CD4-positive, alpha-beta memory T cell (primary cell): Measurements from ENCODE around the gene OGFOD3. TPM values are rescaled to one million over a fixed set of nuclear protein-coding genes. Genes with fewer than 3 reads are reported as not detected.

Source experiments
- CTCF ChIA-PET: fragments of 350-600 bp; sonication (Branson Sonifier 250); formaldehyde crosslinking; loops from one replicate; lab custom pipeline; 2021; ENCODE audit warnings: inconsistent platforms; ENCODE audit not compliant: partially characterized antibody; lab: Charles Lee
- POLR2A ChIA-PET: fragments of 350-600 bp; sonication (Branson Sonifier 250); formaldehyde crosslinking; loops from one replicate; lab custom pipeline; 2021; ENCODE audit not compliant: partially characterized antibody; lab: Charles Lee
- DNase-seq, 5 donors: peaks; one replicate each; pipeline versions ENCODE4 v3.0.0 to v3.0.0-alpha.2; 2020 to 2022; ENCODE audit warnings: mixed read lengths in 1 of 5
- H3K27ac ChIP-seq: one replicate; pipeline ENCODE4 v1.7.0; 2013; ENCODE audit warnings: low read depth, low read length
- H3K27me3 ChIP-seq: 2 replicates; pipeline ENCODE4 v1.7.0; 2013; ENCODE audit warnings: mild to moderate bottlenecking, low read length, moderate library complexity; ENCODE audit not compliant: insufficient read depth
- H3K36me3 ChIP-seq: 2 replicates; pipeline ENCODE4 v1.7.0; 2013; ENCODE audit warnings: mild to moderate bottlenecking, low read length, moderate library complexity; ENCODE audit not compliant: insufficient read depth
- H3K4me1 ChIP-seq: 2 replicates; pipeline ENCODE4 v1.7.0; 2013; ENCODE audit warnings: mild to moderate bottlenecking, low read length, moderate library complexity; ENCODE audit not compliant: insufficient read depth
- H3K4me3 ChIP-seq, 2 donors: one replicate each; pipeline ENCODE4 v1.7.0; 2013; ENCODE audit warnings: low read length in 2 of 2, mild to moderate bottlenecking in 1 of 2
- H3K9me3 ChIP-seq, 2 donors: one replicate each; pipeline ENCODE4 v1.7.0; 2013; ENCODE audit warnings: low read length in 2 of 2, control low read depth in 1 of 2; ENCODE audit not compliant: control insufficient read depth in 1 of 2
- H3K27ac Mint-ChIP-seq, 7 donors: one replicate each; pipeline ENCODE4 v1.8.0; 2020 to 2021; ENCODE audit warnings: mixed read lengths in 7 of 7, mild to moderate bottlenecking in 6 of 7, inconsistent platforms in 3 of 7, moderate library complexity in 3 of 7
- H3K27me3 Mint-ChIP-seq, 2 donors: one replicate each; pipeline ENCODE4 v1.8.0; 2020 to 2021; ENCODE audit warnings: mixed read lengths in 2 of 2
- H3K36me3 Mint-ChIP-seq, 2 donors: one replicate each; pipeline ENCODE4 v1.8.0; 2020 to 2021; ENCODE audit warnings: mixed read lengths in 2 of 2, inconsistent platforms in 1 of 2, mild to moderate bottlenecking in 1 of 2
- H3K4me1 Mint-ChIP-seq, 4 donors: one replicate each; pipeline ENCODE4 v1.8.0; 2020 to 2021; ENCODE audit warnings: mixed read lengths in 4 of 4, mild to moderate bottlenecking in 1 of 4
- H3K4me3 Mint-ChIP-seq, 8 donors: one replicate each; pipeline ENCODE4 v1.8.0; 2020 to 2021; ENCODE audit warnings: mixed read lengths in 8 of 8, mild to moderate bottlenecking in 7 of 8, moderate library complexity in 6 of 8, inconsistent platforms in 3 of 8
- H3K9me3 Mint-ChIP-seq, 8 donors: one replicate each; pipeline ENCODE4 v1.8.0; 2020 to 2021; ENCODE audit warnings: mixed read lengths in 8 of 8, mild to moderate bottlenecking in 5 of 8, inconsistent platforms in 3 of 8, moderate library complexity in 1 of 8
- intact Hi-C: fragments of 100-400 bp; cut with micrococcal nuclease; formaldehyde crosslinking; loops from one replicate; pipeline ENCODE4 v1.15.1; 2023
- polyA plus RNA-seq, 2 donors: library from polyadenylated mRNA; unstranded; fragments of 300-500 nt; fragmentation: Illumina TruSeq; gene quantifications; one replicate each; pipeline ENCODE4 v1.2.3, GENCODE V29; 2021
- total RNA-seq, 2 experiments: library from RNA; stranded (reverse); gene quantifications; one replicate each; pipeline ENCODE4 v1.2.3, GENCODE V29; 2021

OGFOD3 gene
- total and polyA plus RNA-seq, 4 experiments from 2014 or later, result 23.4 to 36.1 (median 29.5) TPM

DNA sequence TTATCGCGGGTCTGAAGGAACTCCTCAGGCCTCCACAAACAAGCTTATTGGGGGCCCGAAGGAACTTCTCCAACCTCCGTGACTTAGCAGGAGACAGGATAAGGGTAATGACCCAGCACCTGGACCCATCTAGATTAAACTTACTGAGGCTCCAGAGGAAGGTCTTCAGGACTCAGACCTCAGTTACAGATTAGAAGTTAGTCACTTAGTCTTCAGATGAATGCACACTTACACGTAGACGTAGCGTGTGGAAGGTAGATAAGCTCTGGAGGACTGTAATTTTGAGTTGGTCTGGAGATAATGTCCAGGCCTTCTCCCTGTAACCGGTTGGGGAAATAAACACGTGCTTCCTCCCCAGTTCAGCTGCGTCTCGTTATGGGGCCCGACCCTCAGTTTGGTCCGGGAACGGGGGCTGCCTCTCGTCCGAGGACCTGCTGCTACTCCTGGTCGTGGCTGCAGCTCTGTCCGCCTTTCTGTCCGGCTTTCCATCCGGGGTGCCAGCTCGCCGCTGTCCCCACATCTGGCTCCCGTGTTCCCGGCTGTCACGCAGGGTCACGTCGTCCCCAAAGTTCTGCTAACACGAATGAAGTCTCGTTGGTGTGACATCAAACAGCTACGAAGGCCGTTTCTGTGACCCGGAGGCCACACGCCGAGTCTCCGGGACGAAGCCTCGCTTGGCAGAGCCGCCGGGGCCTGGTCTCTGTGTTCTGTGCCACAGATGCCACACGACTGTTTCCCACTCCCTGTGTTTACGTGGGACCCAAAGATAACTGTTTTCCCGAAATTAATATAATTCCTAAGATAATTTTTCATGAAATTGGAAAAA is 73.0 kb downstream of the OGFOD3 start:
- H3K4me1 Mint-ChIP-seq, result peaks cover 0 to 7% (median 4%) of the 10 kb centered on the region in 4 donors
- no peak overlapping the region for H3K27ac Mint-ChIP-seq
- H3K4me3 ChIP-seq, result no peak overlapping the region
- no peaks in the 10 kb centered on the region for H3K36me3 ChIP-seq
- H3K9me3 Mint-ChIP-seq, result no peaks in the 10 kb centered on the region
- no peak overlapping the region for H3K27ac ChIP-seq
- no peak for DNase-seq
- intact Hi-C loops, result no loop called here
- CTCF ChIA-PET, result interaction anchor here (0.6 kb wide), 1 partner anchor 263 kb away, joined by 3 read pairs; no protein-coding TSS in a partner anchor
- POLR2A ChIA-PET, result interaction anchor here (1.2 to 2.5 kb wide), 2 partner anchors 12 to 47 kb away, joined by 3 to 7 read pairs; partner anchors contain the start of gene SECTM1
- H3K36me3 Mint-ChIP-seq, result no peaks in the 10 kb centered on the region
- peaks cover 6% of the 10 kb centered on the region for H3K4me1 ChIP-seq
- peaks cover 2 to 5% of the 10 kb centered on the region in 2 donors for H3K27me3 Mint-ChIP-seq
- no peak overlapping the region for H3K4me3 Mint-ChIP-seq
- no peaks in the 10 kb centered on the region for H3K9me3 ChIP-seq
- no peaks in the 10 kb centered on the region for H3K27me3 ChIP-seq

GRCh38 chr17:82344175-82344907 is 74.0 kb downstream of the OGFOD3 start:
- H3K36me3 ChIP-seq, result no peaks in the 10 kb centered on the region
- no peak overlapping the region for H3K4me3 Mint-ChIP-seq
- H3K27ac Mint-ChIP-seq, result no peak overlapping the region
- no peak overlapping the region for H3K27ac ChIP-seq
- POLR2A ChIA-PET, result interaction anchor here (1.2 to 2.5 kb wide), 2 partner anchors 11 to 46 kb away, joined by 3 to 7 read pairs; partner anchors contain the start of gene SECTM1
- H3K27me3 ChIP-seq, result no peaks in the 10 kb centered on the region
- H3K36me3 Mint-ChIP-seq, result no peaks in the 10 kb centered on the region
- H3K9me3 ChIP-seq, result no peaks in the 10 kb centered on the region
- CTCF ChIA-PET, result interaction anchor here (0.6 to 0.8 kb wide), 3 partner anchors 71 to 210 kb away, joined by 3 to 5 read pairs (median 3); no protein-coding TSS in a partner anchor
- peaks cover 6% of the 10 kb centered on the region for H3K4me1 ChIP-seq
- H3K9me3 Mint-ChIP-seq, result no peaks in the 10 kb centered on the region
- DNase-seq, result no peak
- no peak overlapping the region for H3K4me3 ChIP-seq
- intact Hi-C loops, result no loop called here
- peaks cover 2% of the 10 kb centered on the region in 2 donors for H3K27me3 Mint-ChIP-seq
- peaks cover 0 to 7% (median 4%) of the 10 kb centered on the region in 4 donors for H3K4me1 Mint-ChIP-seq

DNA sequence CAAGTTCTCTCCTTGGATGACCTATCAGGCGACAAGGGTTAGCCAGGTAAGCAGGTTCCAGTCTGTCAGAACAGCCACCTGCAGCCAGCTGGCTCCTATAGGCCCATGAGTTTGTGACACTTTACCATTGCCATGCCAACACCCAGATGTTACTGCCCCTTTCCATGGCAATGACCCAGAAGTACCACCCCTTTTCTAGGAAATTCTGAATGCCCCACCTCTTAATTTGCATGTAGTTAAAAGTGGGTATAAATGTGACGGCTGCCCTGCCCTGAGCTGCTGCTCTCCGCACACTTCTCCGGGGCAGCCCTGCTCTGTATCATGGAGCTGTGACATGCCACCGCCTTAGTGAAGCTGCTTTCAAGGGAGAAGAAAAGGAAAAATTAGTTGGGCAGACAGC is 74.8 kb downstream of the OGFOD3 start:
- Mint-ChIP-seq H3K27ac (no peak overlapping the region), H3K4me3 (no peak overlapping the region), H3K27me3 (peaks cover 0 to under 1% of the 10 kb centered on the region in 2 donors), H3K36me3 (no peaks in the 10 kb centered on the region), H3K4me1 (peaks cover 6 to 11% (median 8%) of the 10 kb centered on the region in 4 donors), H3K9me3 (no peaks in the 10 kb centered on the region)
- ChIA-PET POLR2A (interaction anchor here (2.5 kb wide), 1 partner anchor 10 kb away, joined by 7 read pairs; the partner anchor contains the start of gene SECTM1), CTCF (interaction anchor here (0.6 to 0.8 kb wide), 3 partner anchors 71 to 211 kb away, joined by 3 to 5 read pairs (median 3); no protein-coding TSS in a partner anchor)
- no peaks in the 10 kb centered on the region for H3K27me3 ChIP-seq
- no peak overlapping the region for H3K4me3 ChIP-seq
- H3K27ac ChIP-seq, result no peak overlapping the region
- intact Hi-C loops, result no loop called here
- peaks cover 6% of the 10 kb centered on the region for H3K4me1 ChIP-seq
- DNase-seq, result no peak
- H3K9me3 ChIP-seq, result no peaks in the 10 kb centered on the region
- H3K36me3 ChIP-seq, result no peaks in the 10 kb centered on the region

- ChIA-PET POLR2A (interaction anchor here (2.5 kb wide), 1 partner anchor 9 kb away, joined by 7 read pairs; the partner anchor contains the start of gene SECTM1), CTCF (no interaction called here)
- Histone ChIP-seq H3K4me3 (no peak overlapping the region), H3K4me1 (peaks cover 6% of the 10 kb centered on the region), H3K9me3 (no peaks in the 10 kb centered on the region), H3K27ac (no peak overlapping the region), H3K27me3 (no peaks in the 10 kb centered on the region), H3K36me3 (no peaks in the 10 kb centered on the region)
- Mint-ChIP-seq H3K27ac (no peak overlapping the region), H3K27me3 (no peaks in the 10 kb centered on the region), H3K4me1 (peaks cover 7 to 14% (median 8%) of the 10 kb centered on the region in 4 donors), H3K9me3 (no peaks in the 10 kb centered on the region), H3K4me3 (no peak overlapping the region), H3K36me3 (no peaks in the 10 kb centered on the region)
- no peak for DNase-seq
- intact Hi-C loops, result no loop called here
Observed at GRCh38 chr17:82342361-82343079, 75.9 kb downstream of the OGFOD3 start.

DNA sequence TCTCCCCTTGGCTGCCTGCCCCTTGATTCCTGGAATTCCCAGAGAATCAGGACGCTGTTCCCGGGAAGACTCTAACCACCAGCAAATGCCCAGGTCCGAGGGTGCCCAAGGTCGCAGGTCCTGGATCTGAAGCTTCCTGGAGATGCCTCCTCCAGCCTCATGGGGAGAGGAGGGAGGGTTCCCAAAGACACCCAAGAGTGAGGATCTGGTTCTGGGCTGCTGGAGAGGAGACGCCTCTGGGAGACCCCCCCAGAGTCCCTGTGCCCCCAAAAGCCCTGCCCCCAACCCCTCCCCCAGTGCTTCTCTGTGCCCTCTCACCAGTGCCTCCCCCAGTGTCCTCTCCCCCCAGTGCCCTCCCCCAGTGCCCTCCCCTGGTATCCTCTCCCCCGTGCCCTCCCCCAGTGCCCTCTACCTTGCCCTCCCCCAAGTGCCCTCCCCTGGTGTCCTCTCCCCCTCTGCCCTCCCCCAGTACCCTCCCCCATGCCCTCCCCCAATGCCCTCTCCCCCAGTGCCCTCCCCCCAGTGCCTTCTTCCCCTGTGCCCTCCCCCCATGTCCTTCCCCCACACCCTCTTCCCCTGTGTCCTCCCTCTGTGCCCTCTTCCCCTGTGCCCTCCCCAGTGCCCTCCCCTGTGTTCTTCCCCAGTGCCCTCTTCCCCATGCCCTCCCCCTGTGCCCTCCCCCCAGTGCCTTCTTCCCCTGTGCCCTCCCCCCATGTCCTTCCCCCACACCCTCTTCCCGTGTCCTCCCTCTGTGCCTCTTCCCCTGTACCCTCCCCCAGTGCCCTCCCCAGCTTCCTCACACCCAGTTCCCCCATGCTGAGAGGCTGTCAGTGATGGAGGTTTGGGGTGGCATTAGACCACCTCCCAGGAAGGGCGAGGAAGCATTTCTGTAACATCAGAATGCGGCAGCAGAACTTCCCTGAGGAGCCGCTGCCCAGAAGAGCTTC is 78.5 kb downstream of the OGFOD3 start:
- H3K4me3 Mint-ChIP-seq, result no peak overlapping the region

More for the DNA sequence above, 78.5 kb downstream of the OGFOD3 start:
- H3K27ac Mint-ChIP-seq, result no peak overlapping the region
- Histone ChIP-seq H3K36me3 (no peaks in the 10 kb centered on the region), H3K4me3 (no peak overlapping the region), H3K4me1 (peaks cover 6% of the 10 kb centered on the region), H3K9me3 (no peaks in the 10 kb centered on the region), H3K27me3 (no peaks in the 10 kb centered on the region), H3K27ac (no peak overlapping the region)
- peaks cover 0 to 1% of the 10 kb centered on the region in 2 donors for H3K27me3 Mint-ChIP-seq
- DNase-seq, result no peak
- ChIA-PET CTCF (no interaction called here), POLR2A (no interaction called here)
- H3K9me3 Mint-ChIP-seq, result no peaks in the 10 kb centered on the region
- peaks cover 10 to 20% (median 13%) of the 10 kb centered on the region in 4 donors for H3K4me1 Mint-ChIP-seq
- H3K36me3 Mint-ChIP-seq, result peaks cover 0 to 3% of the 10 kb centered on the region in 2 donors
- intact Hi-C loops, result no loop called here
